Tibial nerve (tissue), 4 donors: Measurements from ENCODE around the gene KLRC2. TPM values are rescaled to one million over a fixed set of nuclear protein-coding genes. Genes with fewer than 3 reads are reported as not detected.
"Not testable (repeated sequence)": the region's sequence is repeated elsewhere in the genome, so short reads cannot be mapped to it uniquely, and the experiment has no call there.

ENCODE experiments used
- DNase-seq, 2 donors: peaks; one replicate each; pipeline ENCODE4 v3.0.0-alpha.2; 2019; ENCODE audit warnings: low spot score in 2 of 2
- H3K27ac ChIP-seq, 4 donors: fragments of 200-600 bp; sonication (generic) in 3 of 4; one replicate each; pipeline ENCODE4 v1.5.1; 2017 to 2019; ENCODE audit warnings: mild to moderate bottlenecking in 1 of 4
- H3K27me3 ChIP-seq, 2 donors: fragments of 200-600 bp; sonication (generic) in 1 of 2; one replicate each; pipeline versions ENCODE4 v1.5.1 to v1.6.0; 2017 to 2019
- H3K36me3 ChIP-seq, 3 donors: fragments of 200-600 bp; sonication (generic); one replicate each; pipeline ENCODE4 v1.5.1; 2018 to 2019
- H3K4me1 ChIP-seq, 4 donors: fragments of 200-600 bp; sonication (generic) in 3 of 4; one replicate each; pipeline ENCODE4 v1.5.1; 2017 to 2019
- H3K4me3 ChIP-seq, 4 donors: fragments of 200-600 bp; sonication (generic) in 3 of 4; one replicate each; pipeline ENCODE4 v1.5.1; 2017 to 2019; ENCODE audit warnings: mild to moderate bottlenecking in 1 of 4, moderate library complexity in 1 of 4
- H3K9me3 ChIP-seq, 4 donors: fragments of 200-600 bp; sonication (generic) in 3 of 4; one replicate each; pipeline ENCODE4 v1.5.1; 2017 to 2019
- EP300 ChIP-seq, 2 donors: sonication (generic); formaldehyde crosslinking; IDR thresholded peaks; one replicate each; pipeline ENCODE4 v1.6.1; 2017; ENCODE audit warnings: antibody characterized with exemption in 2 of 2, mild to moderate bottlenecking in 1 of 2
- POLR2A ChIP-seq, 2 donors: fragments of 450-650 bp; IDR thresholded peaks; one replicate each; pipeline ENCODE4 v1.6.1; 2017; ENCODE audit warnings: antibody characterized with exemption in 2 of 2, mild to moderate bottlenecking in 2 of 2, moderate library complexity in 2 of 2
- WGBS, 2 donors: methylation state at CpG; one replicate each; pipeline ENCODE4 v1.1.5; 2018; 5-methylcytosine and 5-hydroxymethylcytosine counted together
- total RNA-seq, 4 donors: library from RNA; depleted of rRNA; stranded (reverse); fragments of >200 nt; gene quantifications; one replicate each; pipeline ENCODE4 v1.1.0, GENCODE V29; 2016
- TF ChIP-seq, protein P1 (sequence below), 5 experiments: fragments of 200-600 bp in 3 of 5; fragments of 450-650 bp in 2 of 5; sonication (generic) in 3 of 5; IDR thresholded peaks; one replicate each; pipeline ENCODE4 v1.5.1; 2016 to 2019; ENCODE audit warnings: antibody characterized with exemption in 5 of 5, mild to moderate bottlenecking in 3 of 5, moderate library complexity in 2 of 5

KLRC2 gene
- total RNA-seq, 4 donors from 2014 or later: not detected

- not testable (repeated sequence) for H3K4me1 ChIP-seq, H3K36me3 ChIP-seq, H3K27ac ChIP-seq, H3K9me3 ChIP-seq, H3K4me3 ChIP-seq, H3K27me3 ChIP-seq, DNase-seq
- 87 to 92% methylated on average over 8 of the region's 8 CpGs for WGBS, 2 donors
These were observed 9.9 kb downstream of the KLRC2 start for GRCh38 chr12:10425938-10426337.

- not testable (repeated sequence) for H3K27ac ChIP-seq, H3K27me3 ChIP-seq, H3K4me1 ChIP-seq, H3K9me3 ChIP-seq, H3K4me3 ChIP-seq, H3K36me3 ChIP-seq, DNase-seq
- no CpG with 5 or more reads among the region's 1 CpG for WGBS, 2 donors
These were observed 11.4 kb downstream of the KLRC2 start for GRCh38 chr12:10424260-10424899.

DNA sequence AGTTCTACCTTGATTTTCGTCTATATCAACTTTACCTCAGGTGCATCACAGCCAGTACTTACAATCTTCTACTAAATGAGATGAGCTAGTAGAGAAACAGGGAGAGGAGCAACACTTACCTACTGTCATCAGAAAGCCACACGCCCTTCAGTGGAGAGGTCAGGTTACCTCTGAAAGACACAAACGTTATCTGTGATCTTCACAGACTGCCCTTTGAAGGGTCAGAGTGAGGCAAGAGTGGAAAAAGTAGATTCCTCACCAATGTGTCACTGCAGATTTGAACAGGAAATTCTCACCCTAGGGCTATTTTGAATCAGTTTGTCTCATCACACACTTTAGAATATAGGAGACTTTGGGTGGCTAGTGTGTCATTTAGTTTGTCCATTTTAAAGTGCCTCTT lies 13.7 kb downstream of the KLRC2 start:
- WGBS, 2 donors: 66% methylated on average over 3 of the region's 3 CpGs; no CpG with 5 or more reads in 1 of the 2 donors
- not testable (repeated sequence) for H3K27ac ChIP-seq

DNA sequence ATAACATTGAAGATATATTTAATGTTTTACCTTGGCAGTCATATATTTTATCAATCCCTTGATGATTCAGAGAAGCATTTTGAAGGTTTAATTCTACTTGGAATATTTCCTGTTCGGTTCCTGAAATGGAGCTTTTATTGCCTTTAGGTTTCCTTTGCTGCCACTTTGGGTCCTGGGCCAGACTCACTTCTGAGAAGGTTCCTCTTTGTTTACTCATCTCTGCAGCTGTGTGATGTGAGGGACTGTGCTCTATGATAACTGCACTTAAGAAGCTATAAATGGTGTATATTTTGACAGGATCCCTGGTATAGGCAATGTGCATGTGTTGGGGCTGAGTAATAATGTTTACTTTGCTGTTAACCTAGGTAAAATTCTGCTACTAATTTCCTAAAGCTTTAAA lies 15.5 kb downstream of the KLRC2 start, which contains the start of gene KLRC3:
KLRC3 (minus strand) TSS at position 262 of the 400 bp plus-strand sequence; CDS start at position 217, 45 bp downstream.
- not testable (repeated sequence) for H3K9me3 ChIP-seq, H3K4me3 ChIP-seq, DNase-seq, H3K27me3 ChIP-seq, H3K4me1 ChIP-seq, H3K36me3 ChIP-seq, H3K27ac ChIP-seq
- WGBS, 2 donors: 21 to 29% methylated on average over 1 of the region's 1 CpG

More for the DNA sequence above, 13.7 kb downstream of the KLRC2 start:
- not testable (repeated sequence) for H3K36me3 ChIP-seq, H3K27me3 ChIP-seq, DNase-seq, H3K4me1 ChIP-seq, H3K4me3 ChIP-seq, H3K9me3 ChIP-seq

GRCh38 chr12:10409392-10409791 lies 26.4 kb downstream of the KLRC2 start, which contains the start of gene KLRC4:
Gene KLRC4 (minus strand): TSS chr12:10409757. CDS start chr12:10409575, 182 bp downstream.
- Histone ChIP-seq H3K4me1 (no peaks in the 10 kb centered on the region), H3K4me3 (no peak within 1 kb of the TSS), H3K36me3 (no peaks in the 10 kb centered on the region), H3K27ac (no peak within 1 kb of the TSS), H3K27me3 (no peaks in the 10 kb centered on the region), H3K9me3 (peaks cover 0 to 5% (median 0%) of the 10 kb centered on the region in 4 donors)
- 0% methylated on average over 1 of the region's 1 CpG for WGBS, 2 donors
- no peak for DNase-seq
- TF ChIP-seq, protein P1, sequence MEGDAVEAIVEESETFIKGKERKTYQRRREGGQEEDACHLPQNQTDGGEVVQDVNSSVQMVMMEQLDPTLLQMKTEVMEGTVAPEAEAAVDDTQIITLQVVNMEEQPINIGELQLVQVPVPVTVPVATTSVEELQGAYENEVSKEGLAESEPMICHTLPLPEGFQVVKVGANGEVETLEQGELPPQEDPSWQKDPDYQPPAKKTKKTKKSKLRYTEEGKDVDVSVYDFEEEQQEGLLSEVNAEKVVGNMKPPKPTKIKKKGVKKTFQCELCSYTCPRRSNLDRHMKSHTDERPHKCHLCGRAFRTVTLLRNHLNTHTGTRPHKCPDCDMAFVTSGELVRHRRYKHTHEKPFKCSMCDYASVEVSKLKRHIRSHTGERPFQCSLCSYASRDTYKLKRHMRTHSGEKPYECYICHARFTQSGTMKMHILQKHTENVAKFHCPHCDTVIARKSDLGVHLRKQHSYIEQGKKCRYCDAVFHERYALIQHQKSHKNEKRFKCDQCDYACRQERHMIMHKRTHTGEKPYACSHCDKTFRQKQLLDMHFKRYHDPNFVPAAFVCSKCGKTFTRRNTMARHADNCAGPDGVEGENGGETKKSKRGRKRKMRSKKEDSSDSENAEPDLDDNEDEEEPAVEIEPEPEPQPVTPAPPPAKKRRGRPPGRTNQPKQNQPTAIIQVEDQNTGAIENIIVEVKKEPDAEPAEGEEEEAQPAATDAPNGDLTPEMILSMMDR (IDR thresholded peaks at IDR 0.05): no peak
- no peak for TF ChIP-seq POLR2A (IDR thresholded peaks at IDR 0.05)
- no peak for TF ChIP-seq EP300 (IDR thresholded peaks at IDR 0.05)

- no peaks in the 10 kb centered on the region for H3K27me3 ChIP-seq
- 67 to 74% methylated on average over 3 of the region's 3 CpGs for WGBS, 2 donors
- peaks cover 0 to 5% (median 0%) of the 10 kb centered on the region in 4 donors for H3K9me3 ChIP-seq
- H3K4me3 ChIP-seq: no peak overlapping the region
- H3K36me3 ChIP-seq: no peaks in the 10 kb centered on the region
- no peak overlapping the region for H3K27ac ChIP-seq
- TF ChIP-seq, protein P1 (IDR thresholded peaks at IDR 0.05): no peak
- no peak for TF ChIP-seq EP300 (IDR thresholded peaks at IDR 0.05)
- H3K4me1 ChIP-seq: no peaks in the 10 kb centered on the region
- no peak for DNase-seq
These were observed 27.0 kb downstream of the KLRC2 start for GRCh38 chr12:10408842-10409241.

- WGBS, 2 donors: 76 to 84% methylated on average over 4 of the region's 4 CpGs
- no peaks in the 10 kb centered on the region for H3K36me3 ChIP-seq
- no peak overlapping the region for H3K4me3 ChIP-seq
- DNase-seq: peak in 1 of 2 donors; percentile 56
- H3K9me3 ChIP-seq: peaks cover 0 to 5% (median 0%) of the 10 kb centered on the region in 4 donors
- no peaks in the 10 kb centered on the region for H3K4me1 ChIP-seq
- no peaks in the 10 kb centered on the region for H3K27me3 ChIP-seq
- no peak overlapping the region for H3K27ac ChIP-seq
- TF ChIP-seq, protein P1 (IDR thresholded peaks at IDR 0.05): no peak
- TF ChIP-seq EP300 (IDR thresholded peaks at IDR 0.05): peak in 1 of 2 donors; percentile 61
These were observed 29.1 kb downstream of the KLRC2 start for GRCh38 chr12:10406725-10407124.
